NK-92 treated with Interleukin-12 subunit alpha and Interleukin-12 subunit beta, amount 100 ng/mL, for 24 hours (cell line): ENCODE results near the gene CRIM1.

Source experiments
- DNase-seq: peaks from one replicate; lab custom pipeline; 2025; lab: John Stamatoyannopoulos, UW

The CRIM1 gene

DNA sequence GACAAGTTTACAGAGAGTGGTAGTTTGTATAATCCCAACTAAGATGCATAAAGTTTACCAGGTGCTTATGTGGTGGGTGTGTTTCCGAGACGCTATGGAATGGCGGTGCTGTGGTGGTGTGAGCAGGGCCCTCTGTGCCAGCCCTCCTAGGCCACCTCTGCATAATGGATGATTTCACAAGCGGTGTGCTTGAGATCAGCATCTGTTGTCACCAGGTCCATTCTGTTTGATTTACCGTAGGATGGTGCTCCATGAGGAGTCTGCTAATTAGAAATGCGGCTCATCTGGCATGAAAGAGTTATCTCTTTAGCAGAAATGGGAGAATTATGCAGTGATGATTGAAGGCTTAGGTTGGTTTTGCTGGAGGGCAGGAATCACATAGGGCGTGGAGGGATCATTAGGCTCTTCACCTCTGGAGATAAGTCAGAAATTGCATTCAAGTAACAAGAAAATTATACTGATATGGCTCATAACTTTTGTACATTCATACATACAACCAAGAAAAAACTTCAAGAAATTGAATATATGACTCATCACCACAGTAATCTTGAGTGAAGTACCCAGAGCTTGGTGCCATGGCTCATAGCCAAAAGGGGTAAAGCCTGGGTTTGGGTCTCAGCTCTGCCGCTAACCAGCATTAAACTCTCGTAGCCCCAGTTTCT lies 41.4 kb downstream of the CRIM1 start:
- DNase-seq, result no peak

DNA sequence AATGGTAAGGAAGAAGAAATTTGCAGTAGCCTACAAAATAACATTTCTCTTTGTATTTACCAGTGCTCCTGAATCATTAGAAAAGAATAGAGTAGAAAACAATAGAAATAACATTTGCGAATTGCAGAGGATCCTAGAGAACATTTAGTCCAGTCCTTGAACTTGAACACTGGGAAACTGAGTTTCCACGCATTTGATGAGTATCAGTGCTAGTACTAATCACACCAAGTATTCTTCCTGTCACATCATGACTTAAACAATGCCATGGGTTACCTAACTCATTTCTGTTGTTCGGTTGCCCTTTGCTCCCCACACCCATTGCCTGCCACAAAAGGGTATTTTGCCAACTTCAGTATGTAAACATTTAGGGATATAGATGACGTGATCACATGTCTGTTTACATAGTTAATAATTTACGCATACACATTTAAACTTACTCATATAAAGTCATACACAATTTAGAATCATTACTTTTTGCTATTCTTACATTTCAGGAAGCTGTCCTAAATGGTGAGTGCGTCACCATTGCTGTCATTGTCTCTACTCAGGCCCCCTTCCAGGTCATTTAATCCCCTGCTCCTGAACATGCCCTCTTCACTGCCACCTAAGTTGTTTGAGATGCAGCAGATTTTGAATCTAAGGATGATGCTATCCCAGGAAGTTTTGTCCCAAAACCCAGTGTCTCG lies 42.3 kb downstream of the CRIM1 start:
- DNase-seq, result no peak

DNA sequence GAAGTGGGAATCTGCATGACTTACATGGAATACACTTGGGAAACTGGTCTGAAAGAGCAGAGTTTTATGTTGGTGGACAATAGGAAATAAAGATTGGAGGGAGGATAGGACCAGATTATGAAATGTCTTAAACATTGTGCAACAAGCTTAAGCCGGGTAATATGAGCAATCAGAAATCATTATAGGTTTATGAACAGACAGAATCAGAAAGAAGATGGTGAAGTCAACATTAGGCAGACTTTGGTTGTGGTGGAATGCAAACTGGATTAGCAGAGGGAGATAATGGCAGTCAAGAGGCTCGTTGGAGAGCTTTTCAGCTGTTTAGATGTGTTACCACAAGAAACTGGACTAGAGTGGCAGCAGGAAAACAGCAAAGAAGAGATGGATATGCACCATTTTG lies 43.5 kb downstream of the CRIM1 start:
- DNase-seq, result no peak

DNA sequence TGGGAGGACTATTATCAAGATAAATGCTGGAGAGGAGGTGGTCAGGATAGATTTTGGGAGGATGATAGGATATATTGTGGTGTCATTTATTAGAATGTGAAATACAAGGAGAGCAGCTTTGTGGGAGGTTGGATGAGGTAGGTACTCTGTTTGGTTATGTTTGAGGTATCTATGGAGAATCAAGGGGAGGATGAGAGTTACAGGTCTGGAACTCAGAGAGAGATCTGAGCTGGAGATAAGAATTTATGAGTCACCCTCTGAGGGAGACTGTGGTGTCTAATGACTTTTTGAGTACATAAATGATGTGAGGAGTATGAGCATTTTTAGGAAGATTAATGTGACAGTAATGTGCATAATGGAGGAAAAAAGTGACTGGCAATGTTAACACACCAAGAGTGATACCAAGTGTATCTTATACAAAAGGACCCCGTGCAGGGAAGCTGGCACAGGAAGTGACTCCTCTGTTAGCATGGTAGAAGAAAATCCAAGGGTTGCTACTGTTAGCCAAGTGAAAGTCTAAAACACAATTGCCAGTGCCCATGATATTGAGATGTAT lies 48.2 kb downstream of the CRIM1 start:
- DNase-seq, result no peak

DNA sequence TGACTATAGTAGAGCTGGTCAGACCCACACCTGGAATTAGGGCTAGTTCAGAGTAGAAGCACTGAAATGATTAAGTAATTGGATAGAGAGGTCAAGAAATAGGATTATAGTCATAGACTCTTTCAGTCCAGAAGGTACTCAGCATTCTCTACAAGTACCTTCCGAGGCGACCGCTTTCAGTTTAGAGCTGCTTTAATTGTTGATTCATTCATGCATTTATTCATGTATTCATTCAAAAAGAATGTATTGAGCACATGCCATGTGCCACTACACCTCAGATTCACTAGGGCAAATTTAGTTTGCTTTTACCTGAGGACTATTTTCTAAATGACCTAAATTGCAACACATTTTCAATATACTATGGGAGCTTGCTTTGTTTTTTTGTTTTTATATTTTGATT lies 48.7 kb downstream of the CRIM1 start:
- no peak for DNase-seq

GRCh38 chr2:36404754-36405153 lies 49.2 kb downstream of the CRIM1 start:
- no peak for DNase-seq

DNA sequence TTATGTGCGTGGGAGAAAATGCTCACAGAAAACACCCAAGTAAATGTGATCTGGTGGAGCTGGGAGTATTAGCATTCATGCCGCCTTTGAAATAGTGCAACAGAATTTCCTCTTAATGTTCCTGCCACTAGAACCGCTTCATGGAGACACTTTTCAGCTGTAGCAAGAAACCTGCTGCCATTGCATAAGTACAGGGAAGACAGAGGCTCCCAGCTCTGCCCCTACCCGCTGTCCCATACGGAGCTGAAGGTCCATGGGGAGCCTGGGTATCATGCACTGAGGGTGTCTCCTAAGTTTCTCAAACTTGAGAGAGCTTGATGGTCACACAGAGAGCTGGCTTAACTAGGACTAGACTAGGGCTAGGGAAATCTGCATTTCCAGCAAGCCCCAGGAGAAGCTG lies 49.6 kb downstream of the CRIM1 start:
- DNase-seq, result no peak

DNA sequence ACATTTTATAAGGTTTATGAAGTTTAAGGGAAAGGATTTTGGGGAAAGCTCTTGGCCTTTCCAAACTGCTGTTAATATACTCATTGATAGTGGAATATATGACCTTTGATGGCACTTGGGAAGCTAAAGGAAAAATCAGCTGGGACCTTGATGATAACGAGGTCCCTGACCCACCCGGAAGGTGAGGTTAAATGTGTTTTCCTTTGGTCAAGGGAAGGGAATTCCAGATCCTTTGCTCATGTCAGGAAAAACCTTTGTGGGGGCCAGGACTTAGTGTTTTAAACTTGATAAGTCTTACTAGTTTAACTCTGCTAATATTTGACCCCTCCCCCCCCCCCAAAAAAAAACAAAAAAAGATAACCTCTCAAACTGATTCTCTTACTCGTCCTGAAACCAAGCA lies 50.7 kb downstream of the CRIM1 start:
- DNase-seq, result no peak

DNA sequence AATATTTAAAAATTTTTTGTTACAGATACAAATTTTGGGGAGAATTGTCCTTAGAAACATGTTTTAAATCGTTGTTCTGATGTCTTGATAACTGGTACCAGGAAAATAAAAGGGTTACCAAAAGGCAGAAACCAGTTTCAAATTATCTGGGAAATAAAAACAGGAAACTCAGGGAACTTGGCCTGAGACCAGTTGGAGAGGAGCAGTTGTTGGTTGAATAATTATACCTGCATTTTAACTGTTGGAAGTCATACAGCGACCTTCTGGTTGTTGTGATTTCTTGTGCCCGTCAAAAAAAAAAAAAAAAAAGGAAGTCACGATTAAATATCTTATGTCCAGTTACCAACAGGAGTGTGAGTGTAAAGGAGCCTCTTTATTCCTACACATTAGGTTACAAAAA lies 51.8 kb downstream of the CRIM1 start:
- no peak for DNase-seq

DNA sequence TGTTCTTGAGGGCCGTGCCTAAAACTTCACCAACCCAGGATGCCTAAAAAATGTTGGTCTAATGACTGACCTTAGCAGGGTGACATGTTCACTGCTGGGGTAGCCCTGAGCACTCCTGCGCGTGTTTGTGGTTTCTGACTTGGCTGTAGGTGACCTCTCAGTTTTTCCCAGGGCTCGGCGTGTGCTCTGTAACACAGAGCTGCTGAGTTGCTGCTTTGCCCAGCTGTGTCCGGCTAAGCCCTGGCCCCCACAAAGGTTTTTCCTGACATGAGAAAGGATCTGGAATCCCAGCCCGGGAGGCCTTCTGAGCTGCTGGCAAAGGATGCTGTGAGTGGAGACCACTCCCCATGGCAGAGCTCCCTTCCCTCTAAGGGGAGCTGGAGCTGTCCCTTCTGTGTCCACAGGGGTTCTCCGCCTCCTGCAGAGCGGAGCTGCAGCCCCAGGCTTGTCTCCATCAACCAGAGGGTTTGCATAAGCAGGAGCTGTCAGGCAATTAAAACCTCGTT lies 52.7 kb downstream of the CRIM1 start:
- DNase-seq, result no peak

GRCh38 chr2:36409335-36409734 lies 53.8 kb downstream of the CRIM1 start:
- no peak for DNase-seq

DNA sequence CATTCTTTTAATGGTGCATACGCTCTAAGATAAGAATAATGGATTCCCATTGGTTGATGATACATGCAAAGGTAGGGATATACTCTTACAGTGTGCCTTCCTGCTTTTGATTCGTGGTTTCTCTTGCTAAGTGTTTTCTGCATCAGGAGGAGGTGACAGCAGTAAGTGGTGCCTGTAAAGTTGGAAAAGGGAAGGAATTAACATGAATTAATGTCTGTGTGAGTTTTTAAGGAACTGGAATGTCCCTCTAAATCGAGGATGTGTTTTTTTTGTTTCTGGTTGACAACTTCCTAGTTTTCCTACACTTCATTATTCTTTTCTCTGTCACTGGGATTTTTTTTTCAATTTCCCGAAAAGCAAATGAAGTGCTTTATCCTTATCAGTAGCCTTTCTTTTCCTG lies 54.4 kb downstream of the CRIM1 start:
- no peak for DNase-seq

- no peak for DNase-seq
These were observed 55.1 kb downstream of the CRIM1 start for GRCh38 chr2:36410681-36411080.

DNA sequence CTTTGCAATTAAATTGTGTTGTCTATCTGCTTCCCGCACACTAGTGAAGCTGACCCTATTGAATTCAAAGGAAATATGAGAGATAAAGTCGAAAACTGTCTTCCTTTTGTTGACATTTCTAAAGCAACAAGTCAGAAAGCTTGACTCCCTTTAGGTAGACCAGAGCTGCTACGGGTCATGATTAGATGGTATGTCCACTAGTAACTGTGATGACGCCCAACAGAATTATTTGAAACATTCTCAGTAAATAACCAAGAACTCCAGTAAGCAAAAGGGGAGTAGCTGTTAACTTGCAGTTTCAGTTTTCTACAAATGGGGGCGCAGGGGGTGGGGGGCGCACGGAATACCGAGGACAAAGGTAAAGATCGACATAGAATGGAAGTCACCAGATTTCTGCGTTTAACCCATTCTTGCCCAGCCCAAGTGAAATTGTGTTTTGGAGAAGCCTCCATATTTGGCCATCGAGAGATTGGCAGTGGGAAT lies 56.4 kb downstream of the CRIM1 start:
- DNase-seq, result no peak

DNA sequence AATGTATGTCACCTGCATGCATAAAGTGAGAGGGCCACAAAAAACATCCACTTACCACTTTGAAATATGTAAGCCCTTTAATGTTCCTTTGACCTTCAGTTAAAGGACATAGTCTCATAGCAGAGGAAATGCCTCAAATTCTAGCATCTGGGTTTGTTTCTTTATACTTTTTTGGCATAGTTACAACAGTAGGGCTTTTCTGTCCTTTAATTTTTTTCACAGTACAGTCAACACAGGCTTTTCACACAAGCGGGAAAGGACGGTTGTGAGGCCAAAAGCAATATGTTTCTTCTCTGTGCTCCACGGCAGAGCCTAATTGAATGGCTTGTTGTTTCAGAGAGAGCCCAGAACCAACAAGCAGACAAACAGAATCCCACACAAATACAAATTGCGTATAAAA lies 57.6 kb downstream of the CRIM1 start:
- no peak for DNase-seq

DNA sequence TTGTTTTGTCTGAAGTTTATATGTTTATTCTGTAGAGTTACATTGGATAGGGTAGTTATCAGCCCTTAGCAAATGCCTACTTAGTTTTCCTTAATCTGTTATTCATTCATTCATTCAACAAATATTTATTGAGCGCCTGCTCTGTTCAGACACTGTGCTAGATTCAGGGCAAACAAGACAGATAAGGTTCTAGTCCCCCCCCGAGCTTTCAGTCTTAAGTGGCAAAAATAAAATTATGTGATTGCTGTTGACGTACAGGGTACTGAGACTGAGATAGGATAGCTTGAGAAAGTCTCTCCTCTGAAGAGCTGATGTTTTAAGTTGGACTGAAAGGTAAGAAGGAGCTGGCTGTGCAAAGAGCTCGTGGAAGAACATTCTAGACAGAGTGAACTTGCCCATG lies 58.7 kb downstream of the CRIM1 start:
- DNase-seq, result no peak

DNA sequence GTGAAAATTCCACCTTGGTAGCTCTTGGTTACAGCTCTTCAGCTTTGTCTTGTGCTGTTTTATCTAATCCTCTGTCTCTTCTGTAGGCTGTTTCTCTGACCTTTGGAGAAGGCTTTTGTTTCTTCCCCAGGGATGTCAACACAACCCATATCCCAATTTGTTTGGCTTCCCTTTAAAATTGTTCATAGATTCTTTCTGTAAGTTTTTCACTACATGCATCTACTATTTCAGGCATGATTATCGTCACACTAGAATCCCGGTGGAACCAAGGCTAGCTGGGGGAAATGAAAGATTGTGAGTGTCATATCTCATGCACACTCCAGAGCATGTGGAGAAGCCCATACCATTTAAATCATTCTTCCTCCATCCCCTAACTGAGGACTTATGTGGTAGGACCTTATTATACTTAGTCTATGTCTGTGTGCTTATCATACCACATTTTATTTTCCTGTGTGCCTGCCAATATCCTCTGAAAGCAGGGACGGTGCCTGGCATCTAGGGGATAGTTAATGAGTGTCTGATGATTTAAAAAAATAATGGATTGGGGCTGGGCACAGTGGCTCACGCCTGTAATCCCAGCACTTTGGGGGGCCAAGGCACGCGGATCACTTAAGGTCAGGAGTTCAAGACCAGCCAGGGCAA lies 59.9 kb downstream of the CRIM1 start:
- no peak for DNase-seq

DNA sequence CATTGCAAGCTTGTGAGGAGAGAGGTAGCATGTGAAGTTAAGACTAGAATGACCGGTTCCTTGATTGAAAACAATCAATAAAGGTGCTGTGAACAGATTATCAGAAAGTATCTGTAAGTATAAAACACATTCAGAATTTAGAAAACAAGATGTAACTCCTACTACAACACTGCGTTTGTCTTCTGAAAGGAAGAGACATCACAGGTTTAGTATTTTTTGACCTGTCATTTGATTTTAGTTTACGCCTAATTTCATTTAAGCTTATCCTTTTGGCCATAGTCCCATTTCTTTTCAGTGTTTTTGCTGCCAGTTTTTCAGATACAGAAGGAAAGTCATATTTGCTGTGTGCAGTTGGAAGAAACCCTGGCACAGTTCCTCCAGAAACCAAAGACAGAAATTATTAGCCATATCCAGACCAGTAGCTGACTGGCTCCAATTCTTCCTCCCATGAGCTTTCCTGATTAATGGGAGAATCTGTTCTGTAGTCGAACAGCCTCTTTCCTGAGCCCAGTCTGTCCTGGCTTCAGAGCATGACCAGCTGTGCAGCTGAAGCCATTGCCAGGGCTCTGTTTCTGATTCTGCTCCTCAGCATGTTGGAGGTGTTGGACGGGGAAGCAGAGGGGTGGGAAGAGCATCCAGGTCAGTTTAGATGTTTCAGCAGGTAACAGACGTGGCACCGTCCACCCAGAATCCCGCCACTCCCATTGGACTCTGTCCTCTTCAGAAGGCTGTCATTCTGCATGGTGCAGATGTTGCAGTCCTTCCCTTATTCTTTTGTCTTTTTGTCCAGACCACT lies 61.0 kb downstream of the CRIM1 start:
- no peak for DNase-seq

DNA sequence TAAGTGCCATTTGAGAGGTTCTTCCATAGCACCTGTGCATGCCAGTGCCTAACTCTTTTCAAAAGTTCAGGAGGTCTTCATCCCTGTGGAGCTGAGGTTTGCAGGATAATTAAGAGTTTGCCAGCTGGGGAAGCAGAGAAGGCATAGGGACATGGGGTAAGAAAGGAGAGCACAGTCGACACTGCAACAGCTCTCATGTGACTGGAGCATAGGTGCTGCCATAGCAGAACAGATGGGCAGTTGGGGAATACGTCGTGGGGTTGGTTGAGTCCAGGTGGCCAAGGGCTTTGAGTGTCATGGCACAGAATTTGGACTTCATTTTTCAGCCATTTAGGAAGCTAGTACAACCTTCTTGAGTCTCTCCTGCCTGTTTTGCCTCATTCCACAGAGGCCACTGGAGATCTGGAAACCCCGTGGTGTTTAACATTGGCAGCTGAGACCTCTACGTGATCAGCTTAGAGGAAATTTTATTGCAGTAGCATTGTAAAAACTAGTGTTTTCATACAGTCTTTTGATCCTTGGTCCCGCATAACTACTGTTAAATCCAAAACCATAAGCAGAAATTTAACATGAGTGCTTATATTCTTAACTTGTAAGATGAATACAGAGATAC lies 65.1 kb downstream of the CRIM1 start:
- DNase-seq, result no peak

DNA sequence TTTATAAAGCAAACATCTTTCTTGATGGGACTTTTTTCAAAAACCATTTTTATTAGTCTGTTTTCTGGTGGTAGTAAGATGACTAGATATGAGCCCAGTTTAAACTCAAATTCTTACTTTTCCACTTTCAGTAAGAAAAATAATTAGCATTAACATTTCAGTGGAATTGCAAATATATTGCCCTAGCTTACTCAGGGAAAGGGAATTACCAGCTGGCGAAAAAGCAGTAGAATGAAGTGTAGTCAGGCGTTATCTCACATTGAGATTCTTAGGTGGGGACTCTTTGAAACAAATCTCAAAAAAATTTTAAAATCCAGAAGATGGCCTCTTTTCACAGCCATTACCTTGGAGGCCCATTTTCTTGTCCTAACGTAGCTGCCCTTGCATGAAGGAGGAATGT lies 65.8 kb downstream of the CRIM1 start:
- DNase-seq, result no peak

DNA sequence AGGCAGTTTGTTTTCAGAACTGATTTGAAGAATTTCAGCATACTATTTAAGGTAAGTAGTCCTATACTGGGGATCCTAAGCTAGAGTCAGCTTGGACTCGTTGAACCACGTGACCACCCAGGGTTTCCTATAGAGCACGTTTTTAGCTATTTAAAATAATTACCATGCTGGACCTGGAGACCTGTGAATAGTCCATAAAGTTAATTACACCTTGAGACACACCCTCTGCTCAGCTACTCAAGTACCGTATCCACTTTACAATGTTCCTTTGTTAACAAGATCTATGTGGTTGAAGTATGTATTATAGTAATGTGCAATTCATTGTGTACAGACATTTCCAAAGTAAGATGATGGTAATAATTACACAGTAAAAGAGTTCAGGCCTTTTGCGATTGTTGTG lies 67.6 kb downstream of the CRIM1 start:
- DNase-seq, result no peak
